ENCODE results near the gene ALX1.

ALX1 gene

DNA sequence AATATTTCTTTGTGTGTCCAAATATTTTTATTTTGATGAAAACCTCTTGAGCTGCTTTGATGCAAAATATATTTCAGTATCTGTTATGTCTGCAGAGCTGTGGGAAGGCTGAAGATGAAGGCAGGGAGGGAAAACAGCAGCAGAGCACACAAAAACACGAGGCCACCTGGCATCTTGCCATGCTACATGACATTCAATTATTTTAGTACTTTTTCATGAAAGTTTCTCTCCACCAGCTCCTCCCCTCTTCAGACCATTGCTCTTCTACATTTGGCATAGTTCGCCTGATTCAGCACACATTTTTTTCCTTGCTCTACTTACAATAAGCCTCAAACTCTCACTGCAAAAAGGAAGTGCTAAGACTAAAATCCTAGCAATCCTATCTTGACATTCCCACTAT, 4.6 kb upstream of the ALX1 start:
- peaks cover 15 to 53% (median 46%) of the 10 kb centered on the region in 5 donors for H3K27me3 ChIP-seq (ENCODE audit: control insufficient read depth in 5 of 5, insufficient read depth in 4 of 5, low read length in 5 of 5)
- H3K36me3 ChIP-seq (ENCODE audit: control insufficient read depth in 5 of 5, insufficient read depth in 5 of 5, low read length in 5 of 5): no peaks in the 10 kb centered on the region

DNA sequence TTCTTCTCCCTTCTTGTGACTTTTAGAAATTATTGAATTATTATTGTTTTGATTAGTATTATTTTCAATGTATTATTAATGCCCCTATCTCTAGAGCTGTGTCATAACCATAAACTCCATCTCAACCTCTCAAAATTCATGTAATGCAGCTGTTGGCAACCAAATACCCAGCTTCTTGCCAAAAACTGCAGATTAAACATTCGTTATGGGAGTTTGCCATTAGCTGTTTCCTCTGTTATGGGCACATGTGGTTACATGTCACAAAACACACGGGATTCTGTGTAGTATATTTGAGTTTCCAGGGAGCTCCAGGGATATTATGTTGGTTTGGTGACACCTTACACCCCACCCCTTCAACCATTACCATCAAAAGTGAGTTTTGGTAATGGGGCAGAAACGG, 2.8 kb upstream of the ALX1 start:
- Histone ChIP-seq H3K36me3 (ENCODE audit: control insufficient read depth in 5 of 5, insufficient read depth in 5 of 5, low read length in 5 of 5) (no peaks in the 10 kb centered on the region), H3K4me1 (ENCODE audit: control insufficient read depth in 5 of 5, insufficient read depth in 5 of 5, low read length in 5 of 5) (peaks cover 0 to 26% (median 23%) of the 10 kb centered on the region in 5 donors), H3K27me3 (ENCODE audit: control insufficient read depth in 5 of 5, insufficient read depth in 4 of 5, low read length in 5 of 5) (peaks cover 18 to 66% (median 60%) of the 10 kb centered on the region in 5 donors), H3K9ac (ENCODE audit: low read length in 5 of 5) (no peak overlapping the region), H3K27ac (ENCODE audit: low read depth, low read length) (no peak overlapping the region), H3K9me3 (ENCODE audit: control insufficient read depth in 5 of 5, low read length in 5 of 5) (peaks cover 0 to 13% (median 8%) of the 10 kb centered on the region in 5 donors), H3K4me3 (ENCODE audit: low read depth in 1 of 5, low read length in 5 of 5) (no peak overlapping the region)

More for the DNA sequence above, 4.6 kb upstream of the ALX1 start:
- peaks cover 0 to 13% (median 8%) of the 10 kb centered on the region in 5 donors for H3K9me3 ChIP-seq (ENCODE audit: control insufficient read depth in 5 of 5, low read length in 5 of 5)
- no peak overlapping the region for H3K27ac ChIP-seq (ENCODE audit: low read depth, low read length)
- no peak overlapping the region for H3K4me3 ChIP-seq (ENCODE audit: low read depth in 1 of 5, low read length in 5 of 5)
- H3K9ac ChIP-seq (ENCODE audit: low read length in 5 of 5): no peak overlapping the region
- peaks cover 0 to 16% (median 14%) of the 10 kb centered on the region in 5 donors for H3K4me1 ChIP-seq (ENCODE audit: control insufficient read depth in 5 of 5, insufficient read depth in 5 of 5, low read length in 5 of 5)

DNA sequence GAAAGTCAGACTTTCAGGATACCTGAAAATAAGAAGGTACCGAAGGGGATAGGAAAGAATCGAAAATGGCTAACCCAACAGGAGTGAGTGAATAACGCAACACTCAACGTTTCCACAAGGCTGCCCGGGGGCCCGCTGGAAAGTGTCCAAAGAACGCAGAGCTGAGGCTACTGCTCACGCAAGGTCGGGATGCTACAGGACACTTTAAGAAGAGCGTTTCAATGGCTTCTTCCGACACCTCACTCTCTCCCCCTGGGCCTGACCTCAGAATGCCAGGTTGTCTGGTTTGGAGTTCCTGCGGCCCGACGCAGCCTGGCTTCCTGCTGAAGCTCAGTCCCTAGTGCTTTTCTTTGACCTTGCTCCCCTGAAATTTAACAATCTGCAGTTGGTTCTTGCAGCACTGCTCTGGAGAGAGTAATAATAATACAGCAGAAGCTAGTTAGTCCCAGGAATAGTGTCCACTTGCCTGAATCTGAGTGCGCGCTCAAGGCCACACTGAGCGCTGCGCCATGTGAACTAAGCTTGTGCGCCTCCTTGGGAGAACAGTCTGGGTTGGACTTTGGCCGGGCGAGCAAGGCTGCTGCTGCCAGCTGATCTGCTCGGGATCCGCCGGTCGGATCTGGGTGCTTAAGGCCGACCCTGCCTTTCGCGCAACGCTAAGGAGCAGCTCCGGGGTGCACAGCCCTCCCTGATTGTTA, 2.0 kb upstream of the ALX1 start:
- no peak overlapping the region for H3K9ac ChIP-seq (ENCODE audit: low read length in 5 of 5)
- peaks cover 18 to 66% (median 60%) of the 10 kb centered on the region in 5 donors for H3K27me3 ChIP-seq (ENCODE audit: control insufficient read depth in 5 of 5, insufficient read depth in 4 of 5, low read length in 5 of 5)
- no peak overlapping the region for H3K27ac ChIP-seq (ENCODE audit: low read depth, low read length)
- H3K4me1 ChIP-seq (ENCODE audit: control insufficient read depth in 5 of 5, insufficient read depth in 5 of 5, low read length in 5 of 5): peaks cover 0 to 26% (median 23%) of the 10 kb centered on the region in 5 donors
- H3K9me3 ChIP-seq (ENCODE audit: control insufficient read depth in 5 of 5, low read length in 5 of 5): peaks cover 0 to 13% (median 8%) of the 10 kb centered on the region in 5 donors
- no peaks in the 10 kb centered on the region for H3K36me3 ChIP-seq (ENCODE audit: control insufficient read depth in 5 of 5, insufficient read depth in 5 of 5, low read length in 5 of 5)
- H3K4me3 ChIP-seq (ENCODE audit: low read depth in 1 of 5, low read length in 5 of 5): no peak overlapping the region

DNA sequence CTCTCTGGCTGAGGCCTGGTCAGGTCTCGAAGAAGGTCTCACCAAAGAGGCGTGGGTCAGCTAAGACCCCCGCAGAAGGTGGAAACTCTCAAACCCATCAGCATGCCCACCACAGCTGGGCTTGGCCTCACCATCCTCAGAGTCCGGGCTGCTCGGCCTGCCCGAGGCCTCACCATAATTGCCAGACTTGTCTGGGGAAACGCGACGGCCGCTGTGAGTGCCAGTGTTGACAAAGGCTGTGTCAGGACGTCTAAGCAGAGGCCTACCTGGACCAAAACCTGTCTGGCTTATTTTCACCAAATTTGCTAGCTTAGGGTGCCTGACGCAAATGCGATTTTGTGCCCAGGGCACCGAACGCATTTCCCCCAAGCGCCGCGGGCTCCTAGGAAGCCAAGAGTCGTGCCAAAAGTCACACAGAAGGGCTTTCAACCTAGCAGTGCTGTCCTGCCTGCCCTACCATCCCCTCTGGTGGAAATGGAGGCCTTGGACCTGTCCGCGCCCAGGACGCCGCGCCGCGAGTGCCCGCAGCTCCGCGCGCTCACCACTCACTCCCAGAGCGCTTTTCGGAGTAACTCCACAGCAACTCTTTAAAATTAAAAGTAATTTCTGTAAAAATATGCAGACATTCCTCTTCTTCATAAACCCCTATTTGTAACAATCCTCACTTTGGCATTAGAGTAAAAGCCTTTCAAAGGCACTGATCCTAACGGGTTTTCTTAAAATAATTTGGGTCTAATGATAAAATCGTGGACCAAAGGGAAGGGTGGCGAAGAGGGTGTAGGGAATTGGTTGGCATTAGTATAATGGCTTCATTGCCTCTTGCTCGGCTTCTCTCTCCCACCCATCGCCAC, 1.2 kb upstream of the ALX1 start:
- peaks cover 0 to 26% (median 19%) of the 10 kb centered on the region in 5 donors for H3K4me1 ChIP-seq (ENCODE audit: control insufficient read depth in 5 of 5, insufficient read depth in 5 of 5, low read length in 5 of 5)
- H3K27me3 ChIP-seq (ENCODE audit: control insufficient read depth in 5 of 5, insufficient read depth in 4 of 5, low read length in 5 of 5): peaks cover 17 to 63% (median 58%) of the 10 kb centered on the region in 5 donors
- H3K9ac ChIP-seq (ENCODE audit: low read length in 5 of 5): peak overlapping the region in 1 of 5 donors; percentile 56
- no peak overlapping the region for H3K27ac ChIP-seq (ENCODE audit: low read depth, low read length)
- H3K9me3 ChIP-seq (ENCODE audit: control insufficient read depth in 5 of 5, low read length in 5 of 5): peaks cover 0 to 13% (median 6%) of the 10 kb centered on the region in 5 donors
- H3K36me3 ChIP-seq (ENCODE audit: control insufficient read depth in 5 of 5, insufficient read depth in 5 of 5, low read length in 5 of 5): no peaks in the 10 kb centered on the region
- peak overlapping the region in 4 of 5 donors; percentile 29 to 89 (median 78) for H3K4me3 ChIP-seq (ENCODE audit: low read depth in 1 of 5, low read length in 5 of 5)

DNA sequence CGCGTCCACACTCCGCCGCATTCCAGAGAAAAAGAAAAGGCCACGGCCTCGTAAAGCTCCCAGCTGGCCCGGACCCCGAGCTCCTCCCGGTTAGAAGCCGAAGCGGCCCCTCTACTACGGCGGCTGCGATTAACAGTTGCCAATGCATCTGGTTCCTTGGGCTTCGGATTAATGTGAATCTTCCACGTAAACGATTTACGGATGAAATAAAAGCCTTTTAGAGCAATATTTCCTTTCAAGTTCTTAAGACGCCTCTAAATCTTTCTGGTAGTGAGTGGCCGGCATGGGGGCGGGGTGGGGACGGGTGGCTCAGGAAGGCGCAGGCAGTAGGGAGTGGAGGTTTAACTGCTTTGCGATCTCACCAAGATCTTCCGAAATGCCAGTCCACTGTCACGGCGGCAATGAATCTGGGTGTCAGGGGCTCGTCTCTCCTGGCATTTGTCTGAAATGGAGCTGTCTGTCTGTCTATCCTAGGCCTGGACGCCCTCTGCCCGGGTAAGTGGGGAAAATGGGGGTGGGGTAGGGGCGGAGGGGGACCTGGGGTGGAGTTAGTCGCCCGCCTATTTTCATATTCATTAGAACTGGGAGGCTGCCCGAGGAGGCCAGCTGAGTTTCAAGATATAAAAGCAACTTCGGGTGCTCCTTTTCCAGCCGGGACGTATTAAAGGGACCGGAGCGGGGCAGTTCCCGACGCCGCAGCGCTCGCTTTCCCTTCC, 413 bp upstream of the ALX1 start:
- Histone ChIP-seq H3K27ac (ENCODE audit: low read depth, low read length) (peak overlapping the region; percentile 82), H3K27me3 (ENCODE audit: control insufficient read depth in 5 of 5, insufficient read depth in 4 of 5, low read length in 5 of 5) (peaks cover 14 to 58% (median 53%) of the 10 kb centered on the region in 5 donors), H3K36me3 (ENCODE audit: control insufficient read depth in 5 of 5, insufficient read depth in 5 of 5, low read length in 5 of 5) (no peaks in the 10 kb centered on the region), H3K9ac (ENCODE audit: low read length in 5 of 5) (peak overlapping the region in 2 of 5 donors; percentile 14 to 56), H3K4me3 (ENCODE audit: low read depth in 1 of 5, low read length in 5 of 5) (peak overlapping the region; percentile 69 to 89 (median 74)), H3K4me1 (ENCODE audit: control insufficient read depth in 5 of 5, insufficient read depth in 5 of 5, low read length in 5 of 5) (peaks cover 0 to 26% (median 19%) of the 10 kb centered on the region in 5 donors), H3K9me3 (ENCODE audit: control insufficient read depth in 5 of 5, low read length in 5 of 5) (peaks cover 0 to 13% (median 6%) of the 10 kb centered on the region in 5 donors)

DNA sequence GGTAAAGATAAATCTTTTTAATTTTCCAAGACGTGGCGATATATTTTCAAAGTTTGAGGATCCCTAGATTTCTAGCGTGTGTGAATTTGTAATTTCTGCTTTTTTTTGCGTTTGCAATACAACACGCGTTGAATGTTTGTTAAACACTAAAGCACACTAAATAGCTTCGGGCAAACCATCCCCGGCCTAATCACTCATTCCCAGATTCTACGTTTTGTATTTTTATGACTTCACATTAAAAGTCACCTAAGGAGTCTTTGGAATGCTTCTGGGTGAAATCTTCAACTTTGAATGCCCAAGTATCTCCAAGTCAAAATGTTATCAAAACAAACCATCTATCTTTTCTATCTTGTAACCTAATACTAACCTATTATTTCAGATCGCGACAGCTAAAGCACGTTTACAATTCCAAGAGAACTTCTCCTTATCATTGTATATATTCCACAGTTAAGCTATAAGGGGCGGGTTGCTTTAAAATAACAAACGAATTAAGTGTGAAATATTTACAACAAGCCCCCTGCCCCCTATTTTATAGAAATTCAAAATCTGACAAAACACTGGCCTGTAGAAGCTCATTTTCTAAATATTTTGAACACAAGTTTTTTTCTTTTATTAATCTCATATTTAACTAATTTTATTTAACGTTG, 1.1 kb downstream of the ALX1 start:
- H3K4me1 ChIP-seq (ENCODE audit: control insufficient read depth in 5 of 5, insufficient read depth in 5 of 5, low read length in 5 of 5): peaks cover 0 to 26% (median 19%) of the 10 kb centered on the region in 5 donors

DNA sequence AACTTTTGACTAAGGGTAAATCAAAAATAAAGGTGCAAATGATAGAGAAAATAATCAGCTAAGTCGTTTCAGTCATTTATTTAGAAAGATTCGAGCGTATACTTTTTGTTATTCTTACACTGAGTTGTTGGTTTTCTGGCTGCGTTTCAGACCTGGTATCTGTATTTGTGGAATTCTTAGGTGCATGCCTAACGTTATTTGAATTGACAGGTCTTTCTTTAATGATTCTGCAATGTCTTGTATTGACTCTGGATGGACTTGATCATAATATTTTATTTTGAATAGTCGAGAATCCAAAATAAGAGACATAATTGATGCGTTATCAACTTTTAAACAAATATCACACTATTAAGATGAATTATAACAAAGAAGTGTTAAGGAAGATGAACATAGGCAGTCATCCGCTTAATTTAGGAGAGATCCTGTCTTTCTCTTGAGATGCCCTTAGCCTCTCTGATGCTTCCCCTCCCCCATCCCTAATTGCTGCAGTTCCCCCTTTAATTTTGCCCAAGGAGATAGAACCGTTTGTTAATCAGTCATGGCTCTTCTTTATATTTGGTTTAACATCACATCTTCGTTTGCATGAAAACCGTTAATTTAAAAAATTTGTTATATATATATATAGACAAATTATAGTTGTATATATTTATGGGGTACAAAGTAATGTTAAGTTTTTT, 1.8 kb downstream of the ALX1 start:
- H3K9me3 ChIP-seq (ENCODE audit: control insufficient read depth in 5 of 5, low read length in 5 of 5): peaks cover 0 to 13% (median 6%) of the 10 kb centered on the region in 5 donors
- no peak overlapping the region for H3K4me3 ChIP-seq (ENCODE audit: low read depth in 1 of 5, low read length in 5 of 5)
- H3K27ac ChIP-seq (ENCODE audit: low read depth, low read length): peak overlapping the region; percentile 82
- H3K36me3 ChIP-seq (ENCODE audit: control insufficient read depth in 5 of 5, insufficient read depth in 5 of 5, low read length in 5 of 5): no peaks in the 10 kb centered on the region
- no peak overlapping the region for H3K9ac ChIP-seq (ENCODE audit: low read length in 5 of 5)
- H3K27me3 ChIP-seq (ENCODE audit: control insufficient read depth in 5 of 5, insufficient read depth in 4 of 5, low read length in 5 of 5): peaks cover 14 to 51% (median 42%) of the 10 kb centered on the region in 5 donors
- peaks cover 0 to 26% (median 19%) of the 10 kb centered on the region in 5 donors for H3K4me1 ChIP-seq (ENCODE audit: control insufficient read depth in 5 of 5, insufficient read depth in 5 of 5, low read length in 5 of 5)

More for the DNA sequence above, 1.1 kb downstream of the ALX1 start:
- H3K9me3 ChIP-seq (ENCODE audit: control insufficient read depth in 5 of 5, low read length in 5 of 5): peaks cover 0 to 13% (median 6%) of the 10 kb centered on the region in 5 donors
- peak overlapping the region; percentile 82 for H3K27ac ChIP-seq (ENCODE audit: low read depth, low read length)
- peaks cover 14 to 54% (median 47%) of the 10 kb centered on the region in 5 donors for H3K27me3 ChIP-seq (ENCODE audit: control insufficient read depth in 5 of 5, insufficient read depth in 4 of 5, low read length in 5 of 5)
- H3K4me3 ChIP-seq (ENCODE audit: low read depth in 1 of 5, low read length in 5 of 5): peak overlapping the region; percentile 73 to 89 (median 75)
- H3K9ac ChIP-seq (ENCODE audit: low read length in 5 of 5): peak overlapping the region in 2 of 5 donors; percentile 14 to 34
- H3K36me3 ChIP-seq (ENCODE audit: control insufficient read depth in 5 of 5, insufficient read depth in 5 of 5, low read length in 5 of 5): no peaks in the 10 kb centered on the region

DNA sequence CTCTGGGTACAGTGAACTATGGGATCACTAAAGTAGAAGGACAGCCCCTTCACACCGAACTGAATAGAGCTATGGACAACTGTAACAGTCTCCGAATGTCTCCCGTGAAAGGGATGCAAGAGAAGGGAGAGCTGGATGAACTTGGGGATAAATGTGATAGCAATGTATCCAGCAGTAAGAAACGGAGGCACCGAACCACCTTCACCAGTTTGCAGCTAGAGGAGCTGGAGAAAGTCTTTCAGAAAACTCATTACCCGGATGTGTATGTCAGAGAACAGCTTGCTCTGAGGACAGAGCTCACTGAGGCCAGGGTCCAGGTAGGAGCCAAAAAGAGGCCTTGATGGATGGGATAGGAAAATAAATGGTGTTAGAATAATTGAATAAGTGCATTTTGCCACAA, 3.5 kb downstream of the ALX1 start:
- Histone ChIP-seq H3K9ac (ENCODE audit: low read length in 5 of 5) (no peak overlapping the region), H3K27me3 (ENCODE audit: control insufficient read depth in 5 of 5, insufficient read depth in 4 of 5, low read length in 5 of 5) (peaks cover 10 to 42% (median 30%) of the 10 kb centered on the region in 5 donors), H3K27ac (ENCODE audit: low read depth, low read length) (no peak overlapping the region), H3K4me1 (ENCODE audit: control insufficient read depth in 5 of 5, insufficient read depth in 5 of 5, low read length in 5 of 5) (peaks cover 0 to 26% (median 19%) of the 10 kb centered on the region in 5 donors), H3K36me3 (ENCODE audit: control insufficient read depth in 5 of 5, insufficient read depth in 5 of 5, low read length in 5 of 5) (no peaks in the 10 kb centered on the region), H3K9me3 (ENCODE audit: control insufficient read depth in 5 of 5, low read length in 5 of 5) (peaks cover 0 to 4% (median 0%) of the 10 kb centered on the region in 5 donors), H3K4me3 (ENCODE audit: low read depth in 1 of 5, low read length in 5 of 5) (no peak overlapping the region)

DNA sequence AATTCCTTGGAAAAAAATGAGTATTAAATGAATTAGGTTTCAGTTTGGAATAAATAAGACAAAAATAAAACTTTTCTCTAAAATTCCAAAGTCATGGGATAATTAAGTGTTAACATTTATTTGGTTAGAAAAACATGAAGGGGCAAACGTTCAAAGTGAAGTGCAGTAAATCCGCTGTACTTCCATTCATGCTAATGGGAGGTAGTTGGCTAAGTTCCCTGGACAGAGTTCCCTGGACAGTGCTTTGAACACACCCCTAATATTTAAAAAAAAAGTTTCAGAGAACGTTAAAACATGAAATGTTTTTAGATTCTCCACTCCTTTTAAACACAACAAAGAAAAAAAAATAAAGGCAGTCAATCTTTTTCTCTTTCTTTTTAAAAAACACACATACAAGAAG, 16.3 kb downstream of the ALX1 start:
- H3K4me3 ChIP-seq (ENCODE audit: low read depth in 1 of 5, low read length in 5 of 5): no peak overlapping the region
- H3K9me3 ChIP-seq (ENCODE audit: control insufficient read depth in 5 of 5, low read length in 5 of 5): no peaks in the 10 kb centered on the region
- no peaks in the 10 kb centered on the region for H3K36me3 ChIP-seq (ENCODE audit: control insufficient read depth in 5 of 5, insufficient read depth in 5 of 5, low read length in 5 of 5)
- H3K27ac ChIP-seq (ENCODE audit: low read depth, low read length): no peak overlapping the region
- no peaks in the 10 kb centered on the region for H3K4me1 ChIP-seq (ENCODE audit: control insufficient read depth in 5 of 5, insufficient read depth in 5 of 5, low read length in 5 of 5)
- H3K27me3 ChIP-seq (ENCODE audit: control insufficient read depth in 5 of 5, insufficient read depth in 4 of 5, low read length in 5 of 5): no peaks in the 10 kb centered on the region
- no peak overlapping the region for H3K9ac ChIP-seq (ENCODE audit: low read length in 5 of 5)

All from subcutaneous abdominal adipose tissue (tissue), 5 donors.